PFSK-1 (cell line): ENCODE results near the gene PNKP.

ENCODE experiments used
- FOXP2 ChIP-seq: optimal IDR thresholded peaks from 2 replicates; pipeline ENCODE3; 2011; ENCODE audit warnings: borderline replicate concordance, control low read depth, inconsistent platforms; ENCODE audit not compliant: insufficient read depth; ENCODE audit errors: extremely low read length, extremely low read depth
- POLR2AphosphoS5 ChIP-seq: IDR thresholded peaks from 2 replicates; pipeline ENCODE4 v1.6.1; 2012; ENCODE audit warnings: low read depth, mild to moderate bottlenecking, control low read depth, low read length, moderate library complexity
- SIN3A ChIP-seq: IDR thresholded peaks from 2 replicates; pipeline ENCODE4 v1.6.1; 2012; ENCODE audit warnings: mild to moderate bottlenecking, low read length, moderate library complexity, borderline replicate concordance; ENCODE audit not compliant: insufficient read depth
- TAF1 ChIP-seq: IDR thresholded peaks from 2 replicates; pipeline ENCODE4 v1.6.1; 2012; ENCODE audit warnings: low read length, control low read depth, borderline replicate concordance; ENCODE audit not compliant: insufficient read depth
- TF ChIP-seq, protein P1 (sequence below), 2 experiments: IDR thresholded peaks; 2 replicates each; pipeline versions ENCODE4 v1.6.1 to v1.8.0; 2011 to 2012; ENCODE audit warnings: low read depth in 2 of 2, low read length in 2 of 2, control low read depth in 1 of 2, inconsistent platforms in 1 of 2, mild to moderate bottlenecking in 1 of 2, moderate library complexity in 1 of 2; ENCODE audit not compliant: insufficient read depth in 1 of 2

The PNKP gene

GRCh38 chr19:49906879-49907564 lies 39.6 kb upstream of the PNKP start:
- TF ChIP-seq POLR2AphosphoS5, result no peak
- no peak for TF ChIP-seq FOXP2
- TF ChIP-seq, protein P1, sequence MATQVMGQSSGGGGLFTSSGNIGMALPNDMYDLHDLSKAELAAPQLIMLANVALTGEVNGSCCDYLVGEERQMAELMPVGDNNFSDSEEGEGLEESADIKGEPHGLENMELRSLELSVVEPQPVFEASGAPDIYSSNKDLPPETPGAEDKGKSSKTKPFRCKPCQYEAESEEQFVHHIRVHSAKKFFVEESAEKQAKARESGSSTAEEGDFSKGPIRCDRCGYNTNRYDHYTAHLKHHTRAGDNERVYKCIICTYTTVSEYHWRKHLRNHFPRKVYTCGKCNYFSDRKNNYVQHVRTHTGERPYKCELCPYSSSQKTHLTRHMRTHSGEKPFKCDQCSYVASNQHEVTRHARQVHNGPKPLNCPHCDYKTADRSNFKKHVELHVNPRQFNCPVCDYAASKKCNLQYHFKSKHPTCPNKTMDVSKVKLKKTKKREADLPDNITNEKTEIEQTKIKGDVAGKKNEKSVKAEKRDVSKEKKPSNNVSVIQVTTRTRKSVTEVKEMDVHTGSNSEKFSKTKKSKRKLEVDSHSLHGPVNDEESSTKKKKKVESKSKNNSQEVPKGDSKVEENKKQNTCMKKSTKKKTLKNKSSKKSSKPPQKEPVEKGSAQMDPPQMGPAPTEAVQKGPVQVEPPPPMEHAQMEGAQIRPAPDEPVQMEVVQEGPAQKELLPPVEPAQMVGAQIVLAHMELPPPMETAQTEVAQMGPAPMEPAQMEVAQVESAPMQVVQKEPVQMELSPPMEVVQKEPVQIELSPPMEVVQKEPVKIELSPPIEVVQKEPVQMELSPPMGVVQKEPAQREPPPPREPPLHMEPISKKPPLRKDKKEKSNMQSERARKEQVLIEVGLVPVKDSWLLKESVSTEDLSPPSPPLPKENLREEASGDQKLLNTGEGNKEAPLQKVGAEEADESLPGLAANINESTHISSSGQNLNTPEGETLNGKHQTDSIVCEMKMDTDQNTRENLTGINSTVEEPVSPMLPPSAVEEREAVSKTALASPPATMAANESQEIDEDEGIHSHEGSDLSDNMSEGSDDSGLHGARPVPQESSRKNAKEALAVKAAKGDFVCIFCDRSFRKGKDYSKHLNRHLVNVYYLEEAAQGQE (IDR thresholded peaks at IDR 0.05; ENCODE audit: insufficient read depth in 1 of 2, low read depth in 2 of 2, low read length in 2 of 2), result no peak
- TF ChIP-seq SIN3A, result no peak
- TF ChIP-seq TAF1, result no peak

- TF ChIP-seq POLR2AphosphoS5 (no peak), FOXP2 (no peak), SIN3A (no peak), TAF1 (no peak)
- TF ChIP-seq, protein P1 (IDR thresholded peaks at IDR 0.05; ENCODE audit: insufficient read depth in 1 of 2, low read depth in 2 of 2, low read length in 2 of 2), result no peak
These were observed 36.8 kb upstream of the PNKP start for GRCh38 chr19:49904136-49904535.

- no peak for TF ChIP-seq POLR2AphosphoS5
- TF ChIP-seq SIN3A, result no peak
- no peak for TF ChIP-seq TAF1
- TF ChIP-seq, protein P1 (IDR thresholded peaks at IDR 0.05; ENCODE audit: insufficient read depth in 1 of 2, low read depth in 2 of 2, low read length in 2 of 2), result no peak
- no peak for TF ChIP-seq FOXP2
These were observed 29.7 kb upstream of the PNKP start, which contains the start of gene IL4I1 for GRCh38 chr19:49896863-49897621. Gene IL4I1, minus strand, starts transcription at chr19:49896887. Its CDS starts 727 bp downstream, at chr19:49896160.

- TF ChIP-seq FOXP2, result no peak
- no peak for TF ChIP-seq POLR2AphosphoS5
- TF ChIP-seq TAF1, result no peak
- TF ChIP-seq SIN3A, result no peak
- TF ChIP-seq, protein P1 (IDR thresholded peaks at IDR 0.05; ENCODE audit: insufficient read depth in 1 of 2, low read depth in 2 of 2, low read length in 2 of 2), result no peak
These were observed 28.4 kb upstream of the PNKP start for GRCh38 chr19:49895566-49896297.
